ENCODE measurements around the gene JAZF1. TPM values are rescaled to one million over a fixed set of nuclear protein-coding genes. Genes with fewer than 3 reads are reported as not detected.

JAZF1 gene
- total and polyA plus RNA-seq, 2 of the 4 experiments (the other 2 are of a cell fraction) = 8.4 to 10.5 TPM

GRCh38 chr7:27912751-27913150, 267.8 kb downstream of the JAZF1 start:
- Histone ChIP-seq H3K9me3 (ENCODE audit: control insufficient read depth, insufficient read depth, low read length) (no peaks in the 10 kb centered on the region), H3K4ac (ENCODE audit: low read depth, low read length) (no peak overlapping the region), H3K23ac (ENCODE audit: low read depth, low read length) (no peak overlapping the region), H4K8ac (ENCODE audit: low read depth in 2 of 2, low read length in 2 of 2) (no peak overlapping the region), H3K18ac (ENCODE audit: low read depth, low read length) (no peak overlapping the region), H3K4me3 (ENCODE audit: insufficient read depth, low read depth, low read length) (no peak overlapping the region), H2AK9ac (replicated peaks; ENCODE audit: low read depth, low read length, poor library complexity) (no peak overlapping the region), H3K27ac (ENCODE audit: insufficient read depth, low read length) (no peak overlapping the region), H2BK15ac (ENCODE audit: low read depth, low read length) (no peak overlapping the region), H3K9me1 (ENCODE audit: insufficient read depth, low read length) (peaks cover 9% of the 10 kb centered on the region), H3K36me3 (ENCODE audit: control insufficient read depth, insufficient read depth, low read length) (no peaks in the 10 kb centered on the region), H2BK5ac (ENCODE audit: low read depth, low read length, poor library complexity, severe bottlenecking) (no peak overlapping the region), H2AK5ac (ENCODE audit: low read depth, low read length) (no peak overlapping the region), H4K5ac (ENCODE audit: low read depth, low read length) (no peak overlapping the region), H2AFZ (replicated peaks; ENCODE audit: low read length, poor library complexity) (no peak overlapping the region), H3K27me3 (ENCODE audit: control insufficient read depth, insufficient read depth, low read length) (no peaks in the 10 kb centered on the region), H4K20me1 (ENCODE audit: insufficient read depth, low read length) (peaks cover 15% of the 10 kb centered on the region; the same call in 1 of the 2 replicates), H2BK20ac (ENCODE audit: low read depth, low read length) (no peak overlapping the region), H3K14ac (replicated peaks; ENCODE audit: low read depth, low read length) (no peak overlapping the region), H4K91ac (ENCODE audit: insufficient read depth, low read depth, low read length) (no peak overlapping the region), H3K79me1 (ENCODE audit: low read depth in 1 of 2, low read length in 2 of 2) (peaks cover 13 to 27% of the 10 kb centered on the region in 2 experiments), H3K4me2 (ENCODE audit: low read depth, low read length) (no peak overlapping the region), H3K4me1 (ENCODE audit: control insufficient read depth, insufficient read depth, low read length) (peaks cover 8% of the 10 kb centered on the region), H3K9ac (ENCODE audit: low read depth, low read length) (no peak overlapping the region), H3K56ac (ENCODE audit: extremely low read depth, insufficient read depth, low read length) (no peak overlapping the region), H2BK120ac (ENCODE audit: low read depth, low read length) (no peak overlapping the region)
- TF ChIP-seq SMC3 (IDR thresholded peaks at IDR 0.05; ENCODE audit: low read depth, low read length) (no peak), RAD21 (IDR thresholded peaks at IDR 0.05; ENCODE audit: low read length) (no peak), CTCF (conservative IDR thresholded peaks at IDR 0.05; ENCODE audit: low read depth, low read length) (no peak), MAFK (IDR thresholded peaks at IDR 0.05; ENCODE audit: low read depth, low read length) (no peak), CHD1 (IDR thresholded peaks at IDR 0.05; ENCODE audit: low read depth, low read length) (no peak), BHLHE40 (IDR thresholded peaks at IDR 0.05; ENCODE audit: low read depth, low read length) (no peak), POLR2A (IDR thresholded peaks at IDR 0.05; ENCODE audit: low read depth, low read length) (no peak), FOS (IDR thresholded peaks at IDR 0.05; ENCODE audit: low read depth, low read length) (no peak), RFX5 (IDR thresholded peaks at IDR 0.05; ENCODE audit: low read depth, low read length) (no peak), NFE2L2 (IDR thresholded peaks at IDR 0.05; ENCODE audit: low read depth, low read length) (no peak), CEBPB (IDR thresholded peaks at IDR 0.05; ENCODE audit: low read depth, low read length) (no peak), MAZ (IDR thresholded peaks at IDR 0.05; ENCODE audit: borderline replicate concordance, low read depth, low read length) (no peak)
- TF ChIP-seq, protein P1, sequence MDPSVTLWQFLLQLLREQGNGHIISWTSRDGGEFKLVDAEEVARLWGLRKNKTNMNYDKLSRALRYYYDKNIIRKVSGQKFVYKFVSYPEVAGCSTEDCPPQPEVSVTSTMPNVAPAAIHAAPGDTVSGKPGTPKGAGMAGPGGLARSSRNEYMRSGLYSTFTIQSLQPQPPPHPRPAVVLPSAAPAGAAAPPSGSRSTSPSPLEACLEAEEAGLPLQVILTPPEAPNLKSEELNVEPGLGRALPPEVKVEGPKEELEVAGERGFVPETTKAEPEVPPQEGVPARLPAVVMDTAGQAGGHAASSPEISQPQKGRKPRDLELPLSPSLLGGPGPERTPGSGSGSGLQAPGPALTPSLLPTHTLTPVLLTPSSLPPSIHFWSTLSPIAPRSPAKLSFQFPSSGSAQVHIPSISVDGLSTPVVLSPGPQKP (IDR thresholded peaks at IDR 0.05; ENCODE audit: borderline replicate concordance, low read depth, low read length) = no peak
- TF ChIP-seq, protein P2, sequence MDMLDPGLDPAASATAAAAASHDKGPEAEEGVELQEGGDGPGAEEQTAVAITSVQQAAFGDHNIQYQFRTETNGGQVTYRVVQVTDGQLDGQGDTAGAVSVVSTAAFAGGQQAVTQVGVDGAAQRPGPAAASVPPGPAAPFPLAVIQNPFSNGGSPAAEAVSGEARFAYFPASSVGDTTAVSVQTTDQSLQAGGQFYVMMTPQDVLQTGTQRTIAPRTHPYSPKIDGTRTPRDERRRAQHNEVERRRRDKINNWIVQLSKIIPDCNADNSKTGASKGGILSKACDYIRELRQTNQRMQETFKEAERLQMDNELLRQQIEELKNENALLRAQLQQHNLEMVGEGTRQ (IDR thresholded peaks at IDR 0.05; ENCODE audit: low read depth, low read length) = no peak
- in situ Hi-C loops (cut with MboI; ENCODE audit: low sequenced_read_pairs) = no loop called here
- no CpG with 5 or more reads among the region's 7 CpGs for WGBS, 2 experiments (ENCODE audit: extremely low coverage in 2 of 2, insufficient read length in 1 of 2)
- POLR2A ChIA-PET (ENCODE audit: unreplicated experiment) = no interaction called here
- dilution Hi-C loops (cut with HindIII; ENCODE audit: low sequenced_read_pairs, unreplicated experiment) = no loop called here
- CTCF ChIA-PET = no interaction called here
- BruUV-seq (replicated peaks) = no TSS peak
- intact Hi-C loops (cut with micrococcal nuclease) = no loop called here
- DNase-seq (no peak), ATAC-seq (ENCODE audit: low read depth) (no peak)

Measured in IMR-90 (cell line).